GM20431 (cell line): ENCODE measurements around the gene FHIT.

Experiments used
- in situ Hi-C: fragments of 300-500 bp; cut with MseI, MboI; formaldehyde crosslinking; loops from one replicate; pipeline ENCODE4 v1.15.0; 2020; ENCODE audit warnings: low sequenced_read_pairs; ENCODE audit not compliant: unreplicated experiment

FHIT gene

DNA sequence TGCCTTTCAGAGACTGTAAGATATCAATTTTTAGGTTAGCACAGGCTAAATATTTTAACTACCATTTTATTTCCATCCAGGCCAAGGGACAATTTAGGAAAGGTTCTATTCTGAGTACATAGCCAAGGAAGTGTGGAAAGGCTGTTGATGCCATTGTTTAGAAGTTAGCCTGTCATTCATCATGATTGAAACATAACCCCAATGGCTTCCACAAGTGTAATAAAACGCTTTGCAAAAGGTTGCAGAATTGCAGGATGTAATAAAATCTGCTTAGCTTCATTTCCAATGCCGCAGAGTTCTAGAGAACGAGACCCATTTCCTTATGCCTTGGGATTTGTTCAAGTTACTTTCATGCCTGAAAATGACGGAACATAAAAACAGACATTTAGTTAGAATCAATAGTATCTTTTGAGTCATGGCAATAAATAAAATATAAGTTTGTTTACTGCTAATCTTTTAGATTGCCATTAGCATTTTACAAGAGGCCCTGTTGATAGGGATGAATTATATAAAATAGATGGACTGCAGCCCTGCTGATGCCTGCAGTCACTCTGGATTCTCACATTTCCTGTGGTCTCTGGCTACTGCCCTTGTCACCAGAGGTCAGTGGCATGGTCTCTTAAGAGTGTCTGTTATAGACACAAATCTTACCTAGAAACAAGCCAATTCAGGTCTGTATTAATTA is 1523.2 kb downstream of the FHIT start:
- in situ Hi-C loops = no loop called here

DNA sequence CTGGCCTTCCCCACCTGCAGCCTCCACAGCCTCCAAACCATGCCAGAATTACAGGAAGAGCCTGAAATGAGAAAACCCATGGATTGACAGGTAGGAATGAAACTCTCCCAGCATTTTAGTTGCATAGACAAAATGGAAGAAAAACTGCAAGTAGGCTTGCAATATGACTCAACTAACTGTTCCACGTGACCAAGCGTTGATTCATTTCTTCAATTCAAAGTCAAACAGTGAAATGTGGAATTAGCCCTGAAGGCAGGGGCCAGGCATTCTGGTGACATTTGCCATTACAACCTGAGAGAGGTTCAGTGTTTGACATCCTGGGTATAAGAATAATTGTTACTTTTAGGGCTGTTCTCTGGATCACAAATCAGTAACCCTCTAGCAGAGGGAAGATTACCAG is 1525.0 kb downstream of the FHIT start:
- in situ Hi-C loops = no loop called here

DNA sequence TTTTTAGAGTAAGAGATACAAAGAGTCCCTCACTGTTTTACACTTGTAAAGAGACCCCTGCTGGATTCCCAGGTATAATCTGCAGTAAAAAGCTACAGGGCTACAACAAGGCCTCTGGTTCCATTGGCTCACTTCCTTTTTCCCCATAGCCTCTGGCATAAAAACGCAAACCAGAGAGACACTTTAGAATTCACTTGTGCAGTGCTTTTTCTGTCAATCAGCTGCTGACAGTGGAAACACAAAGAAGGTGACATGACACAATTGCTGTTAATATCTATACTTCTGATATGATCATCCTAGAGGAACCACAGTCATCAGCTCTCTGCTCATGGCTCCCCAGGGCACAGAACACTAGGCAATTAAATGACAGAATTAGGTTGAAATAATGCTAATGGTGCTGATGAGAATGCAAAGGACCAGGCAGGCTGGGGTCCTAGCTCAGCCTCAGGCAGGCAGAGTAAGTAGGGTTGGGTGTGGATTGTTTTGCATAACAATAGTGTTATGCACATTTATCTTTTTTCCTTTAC is 1533.5 kb downstream of the FHIT start:
- in situ Hi-C loops = no loop called here

DNA sequence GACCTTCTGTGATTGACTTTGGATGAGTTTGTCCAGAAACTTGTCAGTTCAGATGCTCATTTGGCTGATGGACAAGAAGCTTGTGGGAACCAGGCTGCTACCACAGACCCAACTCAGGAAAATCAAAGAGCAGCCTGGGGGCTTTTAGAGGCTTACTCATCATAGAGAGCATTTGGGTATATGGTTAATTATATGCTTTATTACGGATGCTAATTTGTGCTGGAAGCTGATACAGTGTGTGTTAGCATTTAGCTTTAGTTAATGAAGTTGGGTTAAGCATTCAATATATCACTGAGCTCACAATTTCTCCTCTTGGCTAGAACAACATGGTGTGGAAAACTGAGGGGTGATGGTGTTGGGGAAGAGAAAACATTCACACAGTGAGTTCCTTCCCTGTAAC is 1537.2 kb downstream of the FHIT start:
- in situ Hi-C loops = no loop called here

DNA sequence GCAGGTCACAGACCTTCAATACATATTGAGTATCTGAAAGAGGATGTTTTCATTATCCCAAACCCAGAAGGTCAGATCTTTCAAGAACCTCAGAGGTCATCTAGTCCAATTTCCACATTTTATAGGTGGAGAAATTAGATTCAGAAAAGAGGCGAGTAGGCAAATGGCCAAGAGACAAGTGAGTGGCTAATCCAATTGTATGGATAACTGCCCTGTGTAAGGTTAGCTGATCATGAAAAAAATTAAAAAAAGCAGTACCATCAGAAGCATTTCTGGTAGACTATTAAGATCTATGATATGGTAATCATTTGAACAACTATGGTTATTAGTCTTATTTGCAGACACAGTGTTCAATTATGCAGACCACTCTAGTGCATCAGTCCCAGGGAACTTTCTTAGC is 1540.7 kb downstream of the FHIT start:
- in situ Hi-C loops = no loop called here

DNA sequence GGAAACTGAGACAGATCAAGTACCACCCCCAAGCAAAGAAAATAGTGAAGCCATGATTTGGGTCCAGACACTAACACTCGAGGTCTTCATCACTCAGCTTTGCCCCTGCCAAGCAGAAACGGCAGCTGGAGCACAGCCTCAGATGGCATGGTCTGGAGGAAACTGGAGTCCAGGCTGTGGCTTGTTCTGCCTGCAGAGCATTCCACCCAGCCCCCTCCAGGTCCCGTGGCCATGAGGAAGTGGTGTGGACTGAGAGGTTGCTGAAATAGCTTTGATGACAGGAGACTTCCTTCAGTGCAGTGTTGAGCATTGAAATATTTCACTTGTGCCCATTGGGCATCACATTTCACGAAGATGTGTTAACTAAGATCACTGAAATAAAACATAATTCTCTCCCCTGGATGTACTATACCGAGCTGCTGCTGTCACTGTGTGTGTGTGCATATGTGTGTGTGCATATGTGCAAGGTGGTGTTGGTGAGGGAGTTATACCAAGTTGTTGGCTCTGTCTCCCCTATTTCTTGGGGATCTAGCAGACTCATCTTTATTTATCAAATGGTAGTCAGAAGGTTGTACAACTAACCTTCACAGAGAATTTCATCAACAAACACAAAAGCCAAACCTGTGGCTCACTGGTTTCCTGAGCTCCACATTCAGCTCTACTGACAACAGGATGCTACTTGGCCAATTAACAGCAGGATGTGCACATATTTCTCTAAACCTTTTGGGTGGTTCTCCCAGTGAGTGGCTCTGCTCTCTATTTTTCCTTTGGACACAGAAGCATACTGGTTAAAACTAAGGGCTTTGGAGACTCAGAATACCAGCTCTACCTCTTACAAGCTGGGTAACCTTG is 1541.3 kb downstream of the FHIT start:
- in situ Hi-C loops = no loop called here

DNA sequence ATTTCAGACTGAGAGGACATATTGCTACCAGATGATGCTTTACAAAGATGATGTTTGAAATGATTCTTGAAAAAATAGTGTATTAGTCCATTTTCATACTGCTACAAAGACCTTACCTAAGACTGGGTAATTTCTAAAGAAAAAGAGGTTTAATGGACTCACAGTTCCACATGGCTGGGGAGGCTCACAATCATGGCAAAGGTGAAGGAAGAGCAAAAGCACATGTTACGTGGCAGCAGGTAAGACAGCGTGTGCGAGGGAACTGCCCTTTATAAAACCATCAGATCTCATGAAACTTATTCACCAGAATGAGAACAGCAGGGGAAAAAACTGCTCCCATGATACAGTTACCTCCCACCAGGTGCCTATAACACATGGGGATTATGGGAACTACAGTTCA is 1543.0 kb downstream of the FHIT start:
- in situ Hi-C loops = no loop called here

DNA sequence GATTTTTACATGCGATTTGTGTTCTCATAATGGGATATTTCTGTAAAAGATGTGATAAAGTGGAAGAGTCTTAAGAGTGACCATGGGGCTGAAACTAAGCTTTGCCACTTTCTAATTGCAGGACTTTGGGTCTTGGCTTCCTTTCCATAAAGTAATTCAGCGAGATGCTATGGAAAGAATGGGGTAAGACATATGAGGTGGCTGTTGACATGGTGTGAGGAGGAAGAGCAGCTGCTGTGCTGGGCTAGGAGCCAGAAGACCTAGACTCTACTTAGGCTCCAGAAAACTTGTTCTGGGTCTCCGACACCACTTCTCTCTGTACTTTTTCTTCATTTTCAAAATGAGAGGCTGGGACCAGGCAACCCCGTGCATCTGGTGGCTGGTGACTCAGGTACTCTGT is 1547.0 kb downstream of the FHIT start:
- in situ Hi-C loops = no loop called here

DNA sequence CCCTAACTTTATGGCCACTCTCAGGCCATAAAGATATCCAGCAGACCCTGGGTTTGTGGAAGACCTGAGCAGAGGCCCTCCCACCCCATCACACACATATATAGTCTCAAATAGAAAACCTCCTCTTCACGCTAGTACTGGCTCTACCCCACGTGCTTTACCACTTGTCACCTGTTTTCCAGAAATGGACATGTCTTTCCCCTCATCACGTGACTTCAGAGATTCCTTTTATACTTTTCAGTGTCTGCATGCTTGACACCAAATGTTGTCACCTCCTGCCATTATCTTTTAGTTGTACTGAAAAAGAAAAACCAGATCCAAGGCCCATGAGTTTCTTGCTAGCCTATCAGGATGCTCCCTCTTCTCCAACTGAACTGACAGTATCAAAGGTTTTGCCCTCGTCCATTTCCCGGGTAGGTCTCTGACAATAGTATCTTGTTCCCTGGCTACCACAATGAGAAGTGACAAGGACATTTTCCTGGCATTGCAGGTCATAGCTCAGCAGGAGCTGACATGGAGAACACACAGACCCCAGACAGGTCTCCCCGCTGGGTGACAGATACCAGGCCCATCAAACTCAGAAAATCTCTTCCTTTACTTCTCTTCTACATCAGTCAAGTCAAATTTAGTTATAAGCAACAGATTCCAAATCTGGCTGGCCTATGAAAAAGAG is 1551.5 kb downstream of the FHIT start:
- in situ Hi-C loops = no loop called here
